Measurements from ENCODE around the gene DTYMK. TPM values are rescaled to one million over a fixed set of nuclear protein-coding genes. Genes with fewer than 3 reads are reported as not detected.
A peak's percentile ranks its signal among the peaks of the same experiment; 100 is the strongest.

Gene DTYMK
- total and polyA plus RNA-seq, 12 donors: 10.4 to 40.4 (median 20.6) TPM

DNA sequence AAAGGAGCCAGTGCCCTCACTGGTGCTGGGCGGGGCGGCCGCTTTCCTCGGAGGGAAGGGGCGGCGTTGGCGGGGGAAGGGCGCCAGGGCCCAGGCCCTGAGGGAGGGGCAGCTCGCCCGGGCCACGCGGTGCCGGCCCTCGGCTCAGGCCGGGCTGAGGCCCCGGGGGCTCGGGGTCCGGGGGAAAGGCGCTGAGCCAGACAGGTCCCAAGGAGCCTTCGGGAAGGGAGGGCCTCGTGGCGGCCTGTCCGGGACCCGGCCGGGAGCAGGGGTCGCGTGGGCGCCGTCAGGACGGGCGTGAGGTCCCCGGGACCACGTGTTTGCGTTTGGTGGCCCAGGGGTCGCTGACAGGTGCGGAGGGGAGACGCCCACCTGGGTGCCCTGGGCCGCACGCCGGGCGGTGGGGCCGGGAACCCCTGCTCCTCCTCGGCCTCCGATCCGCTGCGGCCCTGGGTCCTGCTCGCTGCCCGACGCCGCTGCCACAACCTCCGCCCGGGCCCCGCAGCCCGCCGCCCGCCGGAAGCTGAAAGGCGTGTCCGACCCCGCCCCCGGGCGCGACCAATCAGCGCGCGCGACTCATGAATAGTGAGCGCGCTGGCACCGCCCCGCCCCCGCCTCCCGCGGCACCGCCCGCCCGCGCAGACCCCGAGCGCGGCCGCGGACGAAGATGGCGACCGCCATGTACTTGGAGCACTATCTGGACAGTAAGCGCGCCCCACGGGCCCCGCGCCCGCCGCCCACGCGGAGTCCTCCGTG is 15.0 kb upstream of the DTYMK start, which contains the start of gene ING5:
Gene ING5, plus strand, starts transcription at position 641 of the 756 bp plus-strand sequence. Its CDS starts 27 bp downstream, at position 668.
- peaks cover 0 to 13% of the 10 kb centered on the region in 2 donors for H3K4me1 ChIP-seq (replicated peaks in 1 of 2)
- 0 to 1% (median 0%) methylated on average over 8 to 96 of the region's 96 CpGs for WGBS, 4 donors
- no peaks in the 10 kb centered on the region for H3K9me3 ChIP-seq (replicated peaks in 1 of 3)
- peak; percentile 95 to 99 (median 97) for DNase-seq
- H3K27ac ChIP-seq: peak within 1 kb of the TSS in 4 of 5 donors; percentile 79 to 98 (median 85)
- peaks cover 0 to 12% of the 10 kb centered on the region in 2 donors for H3K36me3 ChIP-seq (replicated peaks in 1 of 2)
- H3K4me3 ChIP-seq: peak within 1 kb of the TSS; percentile 37 to 93 (median 54)
- intact Hi-C loops (cut with DNase I): no loop called here
- H3K27me3 ChIP-seq: no peaks in the 10 kb centered on the region
- TF ChIP-seq, protein P1, sequence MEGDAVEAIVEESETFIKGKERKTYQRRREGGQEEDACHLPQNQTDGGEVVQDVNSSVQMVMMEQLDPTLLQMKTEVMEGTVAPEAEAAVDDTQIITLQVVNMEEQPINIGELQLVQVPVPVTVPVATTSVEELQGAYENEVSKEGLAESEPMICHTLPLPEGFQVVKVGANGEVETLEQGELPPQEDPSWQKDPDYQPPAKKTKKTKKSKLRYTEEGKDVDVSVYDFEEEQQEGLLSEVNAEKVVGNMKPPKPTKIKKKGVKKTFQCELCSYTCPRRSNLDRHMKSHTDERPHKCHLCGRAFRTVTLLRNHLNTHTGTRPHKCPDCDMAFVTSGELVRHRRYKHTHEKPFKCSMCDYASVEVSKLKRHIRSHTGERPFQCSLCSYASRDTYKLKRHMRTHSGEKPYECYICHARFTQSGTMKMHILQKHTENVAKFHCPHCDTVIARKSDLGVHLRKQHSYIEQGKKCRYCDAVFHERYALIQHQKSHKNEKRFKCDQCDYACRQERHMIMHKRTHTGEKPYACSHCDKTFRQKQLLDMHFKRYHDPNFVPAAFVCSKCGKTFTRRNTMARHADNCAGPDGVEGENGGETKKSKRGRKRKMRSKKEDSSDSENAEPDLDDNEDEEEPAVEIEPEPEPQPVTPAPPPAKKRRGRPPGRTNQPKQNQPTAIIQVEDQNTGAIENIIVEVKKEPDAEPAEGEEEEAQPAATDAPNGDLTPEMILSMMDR (IDR thresholded peaks at IDR 0.05): peak in 1 of 6 experiments; percentile 33
- TF ChIP-seq POLR2A (IDR thresholded peaks at IDR 0.05): peak; percentile 8 to 75

DNA sequence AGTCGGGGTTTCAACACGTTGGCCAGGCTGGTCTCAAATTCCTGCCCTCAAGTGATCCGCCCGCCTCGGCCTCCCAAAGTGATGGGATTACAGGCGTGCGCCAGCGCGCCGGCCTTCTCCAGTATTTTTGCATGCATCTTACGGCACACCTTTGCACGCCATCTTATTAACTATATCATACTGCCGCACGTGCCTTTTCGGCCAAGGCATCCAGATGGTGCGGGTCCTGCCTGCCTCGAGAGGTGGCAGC is 14.5 kb upstream of the DTYMK start:
- DNase-seq: peak in 1 of 7 donors; percentile 89
- Histone ChIP-seq H3K4me1 (replicated peaks in 1 of 2) (peaks cover 0 to 13% of the 10 kb centered on the region in 2 donors), H3K36me3 (replicated peaks in 1 of 2) (peaks cover 0 to 7% of the 10 kb centered on the region in 2 donors), H3K27me3 (no peaks in the 10 kb centered on the region), H3K4me3 (peak overlapping the region in 2 of 4 donors; percentile 46 to 93), H3K27ac (peak overlapping the region in 4 of 5 donors; percentile 79 to 98 (median 85)), H3K9me3 (replicated peaks in 1 of 3) (no peaks in the 10 kb centered on the region)
- intact Hi-C loops (cut with DNase I): no loop called here
- TF ChIP-seq, protein P1 (IDR thresholded peaks at IDR 0.05): peak in 4 of 6 experiments; percentile 36 to 51 (median 38)
- TF ChIP-seq POLR2A (IDR thresholded peaks at IDR 0.05): no peak
- WGBS, 4 donors: 1 to 5% (median 4%) methylated on average over 12 to 17 of the region's 17 CpGs

DNA sequence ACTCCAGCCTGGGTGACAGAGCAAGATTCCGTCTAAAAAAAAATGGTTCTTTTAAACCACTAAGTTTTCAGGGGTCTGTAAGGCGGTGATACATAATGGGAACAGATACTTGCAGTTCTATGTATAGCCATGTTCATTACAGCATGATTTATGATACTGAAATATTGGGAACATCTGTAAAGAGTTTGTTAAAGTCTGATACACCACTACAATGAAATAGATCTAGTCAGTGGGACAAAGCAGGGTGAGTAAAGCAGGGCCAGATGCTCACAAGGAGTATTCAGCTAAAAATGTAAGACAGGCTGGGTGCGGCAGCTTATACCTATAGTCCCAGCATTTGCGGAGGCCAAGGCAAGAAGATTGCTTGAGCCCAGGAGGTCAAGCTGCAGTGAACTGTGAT is 9.0 kb upstream of the DTYMK start:
- TF ChIP-seq, protein P1 (IDR thresholded peaks at IDR 0.05): no peak
- TF ChIP-seq POLR2A (IDR thresholded peaks at IDR 0.05): no peak
- peaks cover 0 to 9% of the 10 kb centered on the region in 2 donors for H3K36me3 ChIP-seq (replicated peaks in 1 of 2)
- H3K27ac ChIP-seq: no peak overlapping the region
- DNase-seq: no peak
- H3K4me3 ChIP-seq: no peak overlapping the region
- no peaks in the 10 kb centered on the region for H3K4me1 ChIP-seq (replicated peaks in 1 of 2)
- H3K9me3 ChIP-seq (replicated peaks in 1 of 3): no peaks in the 10 kb centered on the region
- H3K27me3 ChIP-seq: no peaks in the 10 kb centered on the region
- intact Hi-C loops (cut with DNase I): no loop called here
- 89 to 96% (median 94%) methylated on average over 4 of the region's 4 CpGs for WGBS, 4 donors

DNA sequence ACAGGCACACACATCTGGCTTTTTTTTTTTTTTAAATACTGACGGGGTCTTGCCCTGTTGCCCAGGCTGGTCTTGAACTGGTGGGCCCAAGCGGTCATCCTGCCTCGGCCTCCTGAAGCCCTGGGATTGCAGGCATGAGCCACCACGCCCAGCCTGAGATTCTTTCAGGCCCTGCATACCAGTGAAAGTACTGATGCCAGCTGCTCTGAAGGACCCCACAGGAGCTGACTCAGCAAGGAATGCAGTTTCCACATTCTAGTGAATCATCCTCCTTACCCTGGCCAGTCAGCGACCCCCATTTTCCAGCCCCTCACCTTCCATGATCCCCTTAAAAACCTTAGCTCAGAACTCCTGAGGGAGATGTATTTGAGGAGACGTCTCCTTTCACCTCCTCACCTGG is 5.8 kb upstream of the DTYMK start:
- intact Hi-C loops (cut with DNase I): no loop called here
- peaks cover 6 to 13% of the 10 kb centered on the region in 2 donors for H3K4me1 ChIP-seq (replicated peaks in 1 of 2)
- TF ChIP-seq, protein P1 (IDR thresholded peaks at IDR 0.05): no peak
- TF ChIP-seq POLR2A (IDR thresholded peaks at IDR 0.05): no peak
- no peaks in the 10 kb centered on the region for H3K9me3 ChIP-seq (replicated peaks in 1 of 3)
- H3K36me3 ChIP-seq (replicated peaks in 1 of 2): peaks cover 0 to 17% of the 10 kb centered on the region in 2 donors
- DNase-seq: no peak
- no peaks in the 10 kb centered on the region for H3K27me3 ChIP-seq
- 88 to 91% (median 89%) methylated on average over 4 to 6 of the region's 6 CpGs for WGBS, 4 donors
- no peak overlapping the region for H3K4me3 ChIP-seq
- no peak overlapping the region for H3K27ac ChIP-seq
